HEK293 (cell line): ENCODE results near the gene ELAC1.

Source experiments
- HOXD13 ChIP-seq: sonication (generic); formaldehyde crosslinking; IDR thresholded peaks from 2 replicates; pipeline ENCODE4 v1.8.0; 2022; ENCODE audit warnings: missing genetic modification reagents, borderline replicate concordance
- KLF1 ChIP-seq: fragments of 450-650 bp; formaldehyde crosslinking; IDR thresholded peaks from 2 replicates; pipeline ENCODE4 v1.5.1; 2016; ENCODE audit warnings: missing biosample characterization, missing genetic modification characterization
- OVOL3 ChIP-seq: fragments of 450-650 bp; formaldehyde crosslinking; IDR thresholded peaks from 2 replicates; pipeline ENCODE4 v1.5.1; 2016; ENCODE audit warnings: missing biosample characterization, missing genetic modification characterization
- TCF7L2 ChIP-seq: IDR thresholded peaks from 2 replicates; pipeline ENCODE4 v1.6.1; 2011; ENCODE audit warnings: low read depth, mild to moderate bottlenecking, inconsistent platforms, low read length, moderate library complexity, borderline replicate concordance
- WT1 ChIP-seq: fragments of 450-650 bp; formaldehyde crosslinking; IDR thresholded peaks from 2 replicates; pipeline ENCODE4 v1.5.1; 2016; ENCODE audit warnings: missing biosample characterization, missing genetic modification characterization
- YY1 ChIP-seq: fragments of 450-650 bp; formaldehyde crosslinking; IDR thresholded peaks from 2 replicates; pipeline ENCODE4 v1.5.1; 2018; ENCODE audit warnings: missing biosample characterization, missing genetic modification characterization
- ZBTB1 ChIP-seq: fragments of 450-650 bp; formaldehyde crosslinking; IDR thresholded peaks from 2 replicates; pipeline ENCODE4 v1.5.1; 2016; ENCODE audit warnings: missing biosample characterization, missing genetic modification characterization
- ZBTB48 ChIP-seq: fragments of 450-650 bp; formaldehyde crosslinking; IDR thresholded peaks from 2 replicates; pipeline ENCODE4 v1.5.1; 2016; ENCODE audit warnings: missing biosample characterization, missing genetic modification characterization
- ZBTB8A ChIP-seq: fragments of 450-650 bp; formaldehyde crosslinking; IDR thresholded peaks from 2 replicates; pipeline ENCODE4 v1.5.1; 2016; ENCODE audit warnings: missing biosample characterization, missing genetic modification characterization
- ZFP69B ChIP-seq: fragments of 450-650 bp; formaldehyde crosslinking; IDR thresholded peaks from 2 replicates; pipeline ENCODE4 v1.5.1; 2016; ENCODE audit warnings: missing biosample characterization, missing genetic modification characterization
- ZNF157 ChIP-seq: fragments of 450-650 bp; formaldehyde crosslinking; IDR thresholded peaks from 2 replicates; pipeline ENCODE4 v1.5.1; 2016; ENCODE audit warnings: missing biosample characterization, missing genetic modification characterization
- ZNF175 ChIP-seq: fragments of 450-650 bp; formaldehyde crosslinking; IDR thresholded peaks from 2 replicates; pipeline ENCODE4 v1.5.1; 2016; ENCODE audit warnings: missing biosample characterization, missing genetic modification characterization
- ZNF202 ChIP-seq: fragments of 450-650 bp; formaldehyde crosslinking; IDR thresholded peaks from 2 replicates; pipeline ENCODE4 v1.5.1; 2016; ENCODE audit warnings: missing biosample characterization, missing genetic modification characterization, borderline replicate concordance
- ZNF214 ChIP-seq: fragments of 450-650 bp; formaldehyde crosslinking; IDR thresholded peaks from 2 replicates; pipeline ENCODE4 v1.5.1; 2017; ENCODE audit warnings: missing biosample characterization, mild to moderate bottlenecking, missing genetic modification characterization, borderline replicate concordance
- ZNF24 ChIP-seq: fragments of 450-650 bp; formaldehyde crosslinking; IDR thresholded peaks from 2 replicates; pipeline ENCODE4 v1.5.1; 2016; ENCODE audit warnings: missing biosample characterization, missing genetic modification characterization
- ZNF248 ChIP-seq: fragments of 450-650 bp; formaldehyde crosslinking; IDR thresholded peaks from 2 replicates; pipeline ENCODE4 v1.5.1; 2017; ENCODE audit warnings: missing biosample characterization, missing genetic modification characterization
- ZNF341 ChIP-seq: fragments of 450-650 bp; formaldehyde crosslinking; IDR thresholded peaks from 2 replicates; pipeline ENCODE4; 2016; ENCODE audit warnings: low read depth, missing biosample characterization, missing genetic modification characterization
- ZNF354C ChIP-seq: fragments of 450-650 bp; formaldehyde crosslinking; IDR thresholded peaks from 2 replicates; pipeline ENCODE4 v1.5.1; 2016; ENCODE audit warnings: missing biosample characterization, missing genetic modification characterization, low read depth, borderline replicate concordance
- ZNF394 ChIP-seq: fragments of 450-650 bp; formaldehyde crosslinking; IDR thresholded peaks from 2 replicates; pipeline ENCODE4 v1.5.1; 2016; ENCODE audit warnings: missing biosample characterization, missing genetic modification characterization, mild to moderate bottlenecking, moderate library complexity, borderline replicate concordance
- ZNF404 ChIP-seq: fragments of 450-650 bp; formaldehyde crosslinking; IDR thresholded peaks from 2 replicates; pipeline ENCODE4 v1.5.1; 2017; ENCODE audit warnings: missing biosample characterization, missing genetic modification characterization
- ZNF416 ChIP-seq: fragments of 450-650 bp; formaldehyde crosslinking; IDR thresholded peaks from 2 replicates; pipeline ENCODE4 v1.5.1; 2016; ENCODE audit warnings: missing biosample characterization, missing genetic modification characterization
- ZNF423 ChIP-seq: fragments of 450-650 bp; formaldehyde crosslinking; IDR thresholded peaks from 2 replicates; pipeline ENCODE4 v1.5.1; 2016; ENCODE audit warnings: missing biosample characterization, missing genetic modification characterization
- ZNF514 ChIP-seq: fragments of 450-650 bp; formaldehyde crosslinking; IDR thresholded peaks from 2 replicates; pipeline ENCODE4 v1.5.1; 2016; ENCODE audit warnings: missing biosample characterization, missing genetic modification characterization
- ZNF521 ChIP-seq: fragments of 450-650 bp; formaldehyde crosslinking; IDR thresholded peaks from 2 replicates; pipeline ENCODE4 v1.5.1; 2017; ENCODE audit warnings: missing biosample characterization, mild to moderate bottlenecking, missing genetic modification characterization
- ZNF530 ChIP-seq: fragments of 450-650 bp; formaldehyde crosslinking; IDR thresholded peaks from 2 replicates; pipeline ENCODE4 v1.5.1; 2016; ENCODE audit warnings: low read depth, missing biosample characterization, missing genetic modification characterization
- ZNF549 ChIP-seq: fragments of 450-650 bp; IDR thresholded peaks from 2 replicates; pipeline ENCODE4 v1.5.1; 2018; ENCODE audit warnings: missing biosample characterization, missing genetic modification characterization, mild to moderate bottlenecking, inconsistent platforms, moderate library complexity
- ZNF621 ChIP-seq: fragments of 450-650 bp; formaldehyde crosslinking; IDR thresholded peaks from 2 replicates; pipeline ENCODE4 v1.5.1; 2017; ENCODE audit warnings: missing biosample characterization, missing genetic modification characterization
- ZNF654 ChIP-seq: fragments of 450-650 bp; formaldehyde crosslinking; IDR thresholded peaks from 2 replicates; pipeline ENCODE4 v1.5.1; 2016; ENCODE audit warnings: low read depth, missing biosample characterization, missing genetic modification characterization
- ZNF658 ChIP-seq: fragments of 450-650 bp; formaldehyde crosslinking; IDR thresholded peaks from 2 replicates; pipeline ENCODE4; 2016; ENCODE audit warnings: missing biosample characterization, missing genetic modification characterization
- TF ChIP-seq, protein P1 (sequence below): fragments of 450-650 bp; formaldehyde crosslinking; IDR thresholded peaks from 2 replicates; pipeline ENCODE4 v1.5.1; 2016; ENCODE audit warnings: missing biosample characterization, missing genetic modification characterization
- TF ChIP-seq, protein P2 (sequence below): fragments of 450-650 bp; formaldehyde crosslinking; IDR thresholded peaks from 2 replicates; pipeline ENCODE4 v1.5.1; 2016; ENCODE audit warnings: missing biosample characterization, missing genetic modification characterization
- TF ChIP-seq, protein P3 (sequence below): fragments of 450-650 bp; formaldehyde crosslinking; IDR thresholded peaks from 2 replicates; pipeline ENCODE4 v1.5.1; 2016; ENCODE audit warnings: missing biosample characterization, missing genetic modification characterization
- TF ChIP-seq, protein P4 (sequence below): fragments of 450-650 bp; formaldehyde crosslinking; IDR thresholded peaks from 2 replicates; pipeline ENCODE4; 2016; ENCODE audit warnings: missing biosample characterization, missing genetic modification characterization
- TF ChIP-seq, protein P5 (sequence below): fragments of 450-650 bp; formaldehyde crosslinking; IDR thresholded peaks from 2 replicates; pipeline ENCODE4 v1.5.1; 2016; ENCODE audit warnings: missing biosample characterization, missing genetic modification characterization
- TF ChIP-seq, protein P6 (sequence below): fragments of 450-650 bp; formaldehyde crosslinking; IDR thresholded peaks from 2 replicates; pipeline ENCODE4 v1.5.1; 2016; ENCODE audit warnings: missing biosample characterization, missing genetic modification characterization, low read depth

The ELAC1 gene

DNA sequence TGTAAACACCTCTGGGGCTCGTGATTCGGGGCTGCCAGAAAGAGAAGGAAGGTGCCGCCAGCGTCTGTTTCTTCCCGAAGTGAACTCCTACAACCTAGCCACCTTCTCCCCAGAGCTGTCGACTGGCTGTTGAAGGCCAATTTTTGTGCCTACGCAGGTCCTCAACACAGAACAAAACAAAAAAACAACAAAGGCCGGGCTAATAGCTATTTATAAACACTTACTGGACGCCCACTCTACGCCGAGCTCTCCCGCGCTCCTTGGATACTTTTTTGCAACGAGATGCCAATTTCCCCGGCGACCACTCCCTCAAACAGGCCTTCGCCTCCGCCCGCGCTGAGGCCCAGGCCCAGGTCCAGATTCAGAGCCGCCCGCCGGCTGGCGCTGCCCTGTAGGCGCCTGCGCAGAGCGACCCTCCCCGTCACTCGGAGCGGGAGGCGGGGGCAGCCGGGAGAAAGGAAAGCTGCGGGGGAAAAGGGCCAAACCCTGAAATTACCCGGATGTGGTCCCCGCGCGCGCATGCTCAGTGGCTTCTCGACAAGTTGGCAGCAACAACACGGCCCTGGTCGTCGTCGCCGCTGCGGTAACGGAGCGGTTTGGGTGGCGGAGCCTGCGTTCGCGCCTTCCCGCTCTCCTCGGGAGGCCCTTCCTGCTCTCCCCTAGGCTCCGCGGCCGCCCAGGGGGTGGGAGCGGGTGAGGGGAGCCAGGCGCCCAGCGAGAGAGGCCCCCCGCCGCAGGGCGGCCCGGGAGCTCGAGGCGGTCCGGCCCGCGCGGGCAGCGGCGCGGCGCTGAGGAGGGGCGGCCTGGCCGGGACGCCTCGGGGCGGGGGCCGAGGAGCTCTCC, 62.1 kb downstream of the ELAC1 start, which contains the start of gene SMAD4 (continued):
- TF ChIP-seq HOXD13 (CRISPR knock-in tag) (no peak), ZNF404 (no peak), ZNF341 (tag by site-specific recombination) (peak; percentile 13; the same call in 1 of the 2 replicates), KLF1 (tag by site-specific recombination) (peak; percentile 67), ZNF423 (tag by site-specific recombination) (0 out of 2 replicates have a peak, but pooled peaks have one; percentile 19), ZBTB8A (tag by site-specific recombination) (peak; percentile 65; the same call in 1 of the 2 replicates), ZFP69B (no peak), ZNF514 (no peak), ZNF202 (no peak), ZNF248 (tag by site-specific recombination) (no peak), ZNF157 (tag by site-specific recombination) (no peak), ZBTB48 (tag by site-specific recombination) (no peak), ZNF521 (tag by site-specific recombination) (no peak), ZNF24 (tag by site-specific recombination) (no peak), ZNF549 (no peak), ZNF354C (tag by site-specific recombination) (no peak), ZNF394 (peak; percentile 35; the same call in 1 of the 2 replicates), ZNF416 (tag by site-specific recombination) (no peak), ZNF175 (tag by site-specific recombination) (no peak), ZNF621 (tag by site-specific recombination) (no peak), WT1 (no peak), ZNF654 (no peak), ZNF658 (tag by site-specific recombination) (no peak), ZNF530 (tag by site-specific recombination) (no peak), TCF7L2 (no peak), ZNF214 (no peak), YY1 (no peak), ZBTB1 (tag by site-specific recombination) (no peak), OVOL3 (no peak)
- TF ChIP-seq, protein P1, sequence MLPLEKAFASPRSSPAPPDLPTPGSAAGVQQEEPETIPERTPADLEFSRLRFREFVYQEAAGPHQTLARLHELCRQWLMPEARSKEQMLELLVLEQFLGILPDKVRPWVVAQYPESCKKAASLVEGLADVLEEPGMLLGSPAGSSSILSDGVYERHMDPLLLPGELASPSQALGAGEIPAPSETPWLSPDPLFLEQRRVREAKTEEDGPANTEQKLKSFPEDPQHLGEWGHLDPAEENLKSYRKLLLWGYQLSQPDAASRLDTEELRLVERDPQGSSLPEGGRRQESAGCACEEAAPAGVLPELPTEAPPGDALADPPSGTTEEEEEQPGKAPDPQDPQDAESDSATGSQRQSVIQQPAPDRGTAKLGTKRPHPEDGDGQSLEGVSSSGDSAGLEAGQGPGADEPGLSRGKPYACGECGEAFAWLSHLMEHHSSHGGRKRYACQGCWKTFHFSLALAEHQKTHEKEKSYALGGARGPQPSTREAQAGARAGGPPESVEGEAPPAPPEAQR (tag by site-specific recombination): no peak
- TF ChIP-seq, protein P2, sequence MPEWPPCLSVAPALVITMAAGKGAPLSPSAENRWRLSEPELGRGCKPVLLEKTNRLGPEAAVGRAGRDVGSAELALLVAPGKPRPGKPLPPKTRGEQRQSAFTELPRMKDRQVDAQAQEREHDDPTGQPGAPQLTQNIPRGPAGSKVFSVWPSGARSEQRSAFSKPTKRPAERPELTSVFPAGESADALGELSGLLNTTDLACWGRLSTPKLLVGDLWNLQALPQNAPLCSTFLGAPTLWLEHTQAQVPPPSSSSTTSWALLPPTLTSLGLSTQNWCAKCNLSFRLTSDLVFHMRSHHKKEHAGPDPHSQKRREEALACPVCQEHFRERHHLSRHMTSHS: no peak
- TF ChIP-seq, protein P3, sequence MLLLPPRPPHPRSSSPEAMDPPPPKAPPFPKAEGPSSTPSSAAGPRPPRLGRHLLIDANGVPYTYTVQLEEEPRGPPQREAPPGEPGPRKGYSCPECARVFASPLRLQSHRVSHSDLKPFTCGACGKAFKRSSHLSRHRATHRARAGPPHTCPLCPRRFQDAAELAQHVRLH (tag by site-specific recombination): peak; percentile 64; the same call in 1 of the 2 replicates
- TF ChIP-seq, protein P4, sequence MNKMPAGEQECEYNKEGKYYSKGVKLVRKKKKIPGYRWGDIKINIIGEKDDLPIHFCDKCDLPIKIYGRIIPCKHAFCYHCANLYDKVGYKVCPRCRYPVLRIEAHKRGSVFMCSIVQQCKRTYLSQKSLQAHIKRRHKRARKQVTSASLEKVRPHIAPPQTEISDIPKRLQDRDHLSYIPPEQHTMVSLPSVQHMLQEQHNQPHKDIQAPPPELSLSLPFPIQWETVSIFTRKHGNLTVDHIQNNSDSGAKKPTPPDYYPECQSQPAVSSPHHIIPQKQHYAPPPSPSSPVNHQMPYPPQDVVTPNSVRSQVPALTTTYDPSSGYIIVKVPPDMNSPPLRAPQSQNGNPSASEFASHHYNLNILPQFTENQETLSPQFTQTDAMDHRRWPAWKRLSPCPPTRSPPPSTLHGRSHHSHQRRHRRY (tag by site-specific recombination): no peak
- TF ChIP-seq, protein P5, sequence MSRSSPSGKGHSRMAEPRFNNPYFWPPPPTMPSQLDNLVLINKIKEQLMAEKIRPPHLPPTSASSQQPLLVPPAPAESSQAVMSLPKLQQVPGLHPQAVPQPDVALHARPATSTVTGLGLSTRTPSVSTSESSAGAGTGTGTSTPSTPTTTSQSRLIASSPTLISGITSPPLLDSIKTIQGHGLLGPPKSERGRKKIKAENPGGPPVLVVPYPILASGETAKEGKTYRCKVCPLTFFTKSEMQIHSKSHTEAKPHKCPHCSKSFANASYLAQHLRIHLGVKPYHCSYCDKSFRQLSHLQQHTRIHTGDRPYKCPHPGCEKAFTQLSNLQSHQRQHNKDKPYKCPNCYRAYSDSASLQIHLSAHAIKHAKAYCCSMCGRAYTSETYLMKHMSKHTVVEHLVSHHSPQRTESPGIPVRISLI (tag by site-specific recombination): no peak
- TF ChIP-seq, protein P6, sequence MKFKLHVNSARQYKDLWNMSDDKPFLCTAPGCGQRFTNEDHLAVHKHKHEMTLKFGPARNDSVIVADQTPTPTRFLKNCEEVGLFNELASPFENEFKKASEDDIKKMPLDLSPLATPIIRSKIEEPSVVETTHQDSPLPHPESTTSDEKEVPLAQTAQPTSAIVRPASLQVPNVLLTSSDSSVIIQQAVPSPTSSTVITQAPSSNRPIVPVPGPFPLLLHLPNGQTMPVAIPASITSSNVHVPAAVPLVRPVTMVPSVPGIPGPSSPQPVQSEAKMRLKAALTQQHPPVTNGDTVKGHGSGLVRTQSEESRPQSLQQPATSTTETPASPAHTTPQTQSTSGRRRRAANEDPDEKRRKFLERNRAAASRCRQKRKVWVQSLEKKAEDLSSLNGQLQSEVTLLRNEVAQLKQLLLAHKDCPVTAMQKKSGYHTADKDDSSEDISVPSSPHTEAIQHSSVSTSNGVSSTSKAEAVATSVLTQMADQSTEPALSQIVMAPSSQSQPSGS (tag by site-specific recombination): no peak
